Esophagus muscularis mucosa (tissue), 3 donors: Measurements from ENCODE around the gene CYBRD1.

ENCODE experiments used
- CTCF ChIP-seq, 3 experiments: fragments of 200-600 bp in 2 of 3; fragments of 450-650 bp in 1 of 3; sonication (generic) in 2 of 3; IDR thresholded peaks; one replicate each; pipeline ENCODE4 v1.5.1; 2017 to 2019; ENCODE audit warnings: antibody characterized with exemption in 3 of 3, mild to moderate bottlenecking in 2 of 3, moderate library complexity in 1 of 3
- POLR2AphosphoS5 ChIP-seq, 2 donors: sonication (generic); formaldehyde crosslinking; IDR thresholded peaks; one replicate each; pipeline ENCODE4 v1.6.1; 2017; ENCODE audit warnings: antibody characterized with exemption in 2 of 2

- TF ChIP-seq CTCF (IDR thresholded peaks at IDR 0.05) (no peak), POLR2AphosphoS5 (IDR thresholded peaks at IDR 0.05) (no peak)
Observed at GRCh38 chr2:171482877-171483276, 39.4 kb upstream of the CYBRD1 start.
